Effector memory CD4-positive, alpha-beta T cell (primary cell): ENCODE measurements around the gene SLC49A3.
"Not testable (repeated sequence)": the region's sequence is repeated elsewhere in the genome, so short reads cannot be mapped to it uniquely, and the experiment has no call there.

Experiments
- DNase-seq, 3 donors: peaks; one replicate each; pipeline ENCODE4 v3.0.0-alpha.2; 2020
- H3K27ac ChIP-seq: 2 replicates; pipeline ENCODE4 v1.7.0; 2013; ENCODE audit warnings: mild to moderate bottlenecking, low read length, moderate library complexity; ENCODE audit not compliant: insufficient read depth, poor library complexity, severe bottlenecking
- H3K27me3 ChIP-seq: replicated peaks from 2 replicates; pipeline ENCODE4 v1.7.0; 2013; ENCODE audit warnings: mild to moderate bottlenecking, low read length; ENCODE audit not compliant: insufficient read depth, control insufficient read depth, poor library complexity, severe bottlenecking
- H3K36me3 ChIP-seq: 2 replicates; pipeline ENCODE4 v1.7.0; 2013; ENCODE audit warnings: mild to moderate bottlenecking, low read length, moderate library complexity; ENCODE audit not compliant: control insufficient read depth, insufficient read depth
- H3K4me1 ChIP-seq: 2 replicates; pipeline ENCODE4 v1.7.0; 2013; ENCODE audit warnings: low read length, mild to moderate bottlenecking; ENCODE audit not compliant: control insufficient read depth, insufficient read depth, poor library complexity, severe bottlenecking
- H3K4me3 ChIP-seq: 2 replicates; pipeline ENCODE4 v1.7.0; 2013; ENCODE audit warnings: low read length, low read depth, mild to moderate bottlenecking; ENCODE audit not compliant: insufficient read depth, poor library complexity, severe bottlenecking
- H3K9me3 ChIP-seq: 2 replicates; pipeline ENCODE4 v1.7.0; 2013; ENCODE audit warnings: mild to moderate bottlenecking, low read length, moderate library complexity; ENCODE audit not compliant: control insufficient read depth

The SLC49A3 gene

GRCh38 chr4:730946-731904 is 42.3 kb upstream of the SLC49A3 start:
- H3K27ac ChIP-seq, result not testable (repeated sequence)
- H3K36me3 ChIP-seq, result peaks cover 31% of the 10 kb centered on the region

GRCh38 chr4:730511-730910 is 41.6 kb upstream of the SLC49A3 start:
- Histone ChIP-seq H3K27ac (no peak overlapping the region), H3K27me3 (no peaks in the 10 kb centered on the region), H3K4me1 (no peaks in the 10 kb centered on the region), H3K4me3 (no peak overlapping the region), H3K36me3 (peaks cover 31% of the 10 kb centered on the region), H3K9me3 (no peaks in the 10 kb centered on the region)
- no peak for DNase-seq

More at GRCh38 chr4:730946-731904, 42.3 kb upstream of the SLC49A3 start:
- H3K4me1 ChIP-seq, H3K9me3 ChIP-seq, H3K4me3 ChIP-seq, DNase-seq, H3K27me3 ChIP-seq: not testable (repeated sequence)

- Histone ChIP-seq H3K27me3 (no peaks in the 10 kb centered on the region), H3K4me3 (no peak overlapping the region), H3K27ac (no peak overlapping the region), H3K9me3 (no peaks in the 10 kb centered on the region), H3K4me1 (no peaks in the 10 kb centered on the region), H3K36me3 (peaks cover 26% of the 10 kb centered on the region)
- no peak for DNase-seq
Measured at GRCh38 chr4:729336-730315, 40.7 kb upstream of the SLC49A3 start.

GRCh38 chr4:727576-727975 is 38.6 kb upstream of the SLC49A3 start:
- Histone ChIP-seq H3K27me3 (no peaks in the 10 kb centered on the region), H3K4me1 (no peaks in the 10 kb centered on the region), H3K36me3 (peaks cover 10% of the 10 kb centered on the region), H3K9me3 (no peaks in the 10 kb centered on the region), H3K4me3 (no peak overlapping the region), H3K27ac (no peak overlapping the region)
- no peak for DNase-seq

GRCh38 chr4:726838-727237 is 37.9 kb upstream of the SLC49A3 start:
- Histone ChIP-seq H3K4me1 (no peaks in the 10 kb centered on the region), H3K27me3 (no peaks in the 10 kb centered on the region), H3K27ac (no peak overlapping the region), H3K4me3 (no peak overlapping the region), H3K36me3 (peaks cover 7% of the 10 kb centered on the region), H3K9me3 (no peaks in the 10 kb centered on the region)
- DNase-seq, result no peak

- Histone ChIP-seq H3K27ac (no peak overlapping the region), H3K36me3 (peaks cover 7% of the 10 kb centered on the region)
- DNase-seq, result no peak
Measured at GRCh38 chr4:726235-726787, 37.4 kb upstream of the SLC49A3 start.

GRCh38 chr4:725391-726234 is 36.7 kb upstream of the SLC49A3 start:
- H3K27ac ChIP-seq, result no peak overlapping the region
- no peak overlapping the region for H3K4me3 ChIP-seq
- no peak for DNase-seq

More at GRCh38 chr4:726235-726787, 37.4 kb upstream of the SLC49A3 start:
- Histone ChIP-seq H3K9me3 (no peaks in the 10 kb centered on the region), H3K27me3 (no peaks in the 10 kb centered on the region), H3K4me3 (no peak overlapping the region), H3K4me1 (no peaks in the 10 kb centered on the region)

GRCh38 chr4:723751-724530 is 35.0 kb upstream of the SLC49A3 start:
- Histone ChIP-seq H3K9me3 (no peaks in the 10 kb centered on the region), H3K27ac (no peak overlapping the region), H3K4me1 (no peaks in the 10 kb centered on the region), H3K27me3 (no peaks in the 10 kb centered on the region), H3K4me3 (no peak overlapping the region), H3K36me3 (peaks cover 4% of the 10 kb centered on the region)
- DNase-seq, result no peak

More at GRCh38 chr4:725391-726234, 36.7 kb upstream of the SLC49A3 start:
- no peaks in the 10 kb centered on the region for H3K4me1 ChIP-seq
- no peaks in the 10 kb centered on the region for H3K9me3 ChIP-seq
- no peaks in the 10 kb centered on the region for H3K27me3 ChIP-seq
- peaks cover 4% of the 10 kb centered on the region for H3K36me3 ChIP-seq
